Measurements from ENCODE around the gene VPS37B.

The VPS37B gene

GRCh38 chr12:122847921-122848421, 48.0 kb downstream of the VPS37B start:
- no peaks in the 10 kb centered on the region for H3K9me3 ChIP-seq (ENCODE audit: control insufficient read depth, insufficient read depth, low read depth, low read length)
- POLR2A ChIA-PET = no interaction called here
- H3K4me1 ChIP-seq (ENCODE audit: control insufficient read depth, insufficient read depth, low read length) = no peaks in the 10 kb centered on the region
- H3K36me3 ChIP-seq (ENCODE audit: control insufficient read depth in 2 of 2, insufficient read depth in 1 of 2, low read length in 2 of 2) = peaks cover 0 to 12% of the 10 kb centered on the region in 2 experiments; a peak in 1 of 3 replicates
- H3K27ac ChIP-seq (ENCODE audit: extremely low read depth, low read depth, low read length) = no peak overlapping the region
- TF ChIP-seq ZNF555 (tag by site-specific recombination; conservative IDR thresholded peaks at IDR 0.05) (no peak), SP3 (tag by site-specific recombination; IDR thresholded peaks at IDR 0.05) (no peak), ZNF777 (tag by site-specific recombination; IDR thresholded peaks at IDR 0.05; ENCODE audit: borderline replicate concordance) (no peak), ZNF433 (tag by site-specific recombination; IDR thresholded peaks at IDR 0.05; ENCODE audit: low read depth) (no peak), GLIS2 (tag by site-specific recombination; IDR thresholded peaks at IDR 0.05) (no peak), ZFP37 (tag by site-specific recombination; IDR thresholded peaks at IDR 0.05) (no peak), ZNF785 (tag by site-specific recombination; IDR thresholded peaks at IDR 0.05) (no peak), ZNF26 (tag by site-specific recombination; IDR thresholded peaks at IDR 0.05) (no peak), BCL6B (tag by site-specific recombination; IDR thresholded peaks at IDR 0.05) (no peak), HOXD13 (CRISPR knock-in tag; IDR thresholded peaks at IDR 0.05; ENCODE audit: borderline replicate concordance) (no peak)
- H3K4me3 ChIP-seq (ENCODE audit: low read depth, low read length) = no peak overlapping the region
- CTCF ChIA-PET = no interaction called here

- ChIA-PET POLR2A (no interaction called here), CTCF (interaction anchor here (1.2 kb wide), 1 partner anchor 14 kb away, joined by 4 read pairs; no protein-coding TSS in a partner anchor)
- Histone ChIP-seq H3K36me3 (ENCODE audit: control insufficient read depth in 2 of 2, insufficient read depth in 1 of 2, low read length in 2 of 2) (peaks cover 0 to 12% of the 10 kb centered on the region in 2 experiments; a peak in 1 of 3 replicates), H3K4me1 (ENCODE audit: control insufficient read depth, insufficient read depth, low read length) (no peaks in the 10 kb centered on the region), H3K4me3 (ENCODE audit: low read depth, low read length) (no peak overlapping the region), H3K9me3 (ENCODE audit: control insufficient read depth, insufficient read depth, low read depth, low read length) (no peaks in the 10 kb centered on the region), H3K27ac (ENCODE audit: extremely low read depth, low read depth, low read length) (no peak overlapping the region)
- TF ChIP-seq GLI2 (tag by site-specific recombination; IDR thresholded peaks at IDR 0.05; ENCODE audit: borderline replicate concordance, low read depth) = no peak
- TF ChIP-seq ZBTB7A (tag by site-specific recombination; IDR thresholded peaks at IDR 0.05; ENCODE audit: low read depth) = no peak
- no peak for TF ChIP-seq ZBTB26 (tag by site-specific recombination; optimal IDR thresholded peaks at IDR 0.05)
- no peak for TF ChIP-seq ZNF10 (tag by site-specific recombination; IDR thresholded peaks at IDR 0.05)
- no peak for TF ChIP-seq ZNF19 (tag by site-specific recombination; IDR thresholded peaks at IDR 0.05; ENCODE audit: low read depth)
Measured at GRCh38 chr12:122847516-122847836, 48.4 kb downstream of the VPS37B start.

- Histone ChIP-seq H3K4me1 (ENCODE audit: control insufficient read depth, insufficient read depth, low read length) (peaks cover under 1% of the 10 kb centered on the region; the same call in 1 of the 2 replicates), H3K4me3 (ENCODE audit: low read depth, low read length) (no peak overlapping the region), H3K27ac (ENCODE audit: extremely low read depth, low read depth, low read length) (no peak overlapping the region), H3K36me3 (ENCODE audit: control insufficient read depth in 2 of 2, insufficient read depth in 1 of 2, low read length in 2 of 2) (peaks cover 0 to 12% of the 10 kb centered on the region in 2 experiments; a peak in 1 of 3 replicates), H3K9me3 (ENCODE audit: control insufficient read depth, insufficient read depth, low read depth, low read length) (no peaks in the 10 kb centered on the region)
- ChIA-PET CTCF (interaction anchor here (0.6 to 1.2 kb wide), 2 partner anchors 14 to 1933 kb away, joined by 3 to 4 read pairs; no protein-coding TSS in a partner anchor), POLR2A (no interaction called here)
- no peak for TF ChIP-seq ZNF48 (tag by site-specific recombination; IDR thresholded peaks at IDR 0.05)
Measured at GRCh38 chr12:122846622-122847515, 49.1 kb downstream of the VPS37B start.

Measured in HEK293 (cell line).